GF-D8 (cell line): ENCODE results near the gene PRMT7.

Source experiments
- DNase-seq: peaks from one replicate; lab custom pipeline; 2025; lab: John Stamatoyannopoulos, UW

Gene PRMT7

DNA sequence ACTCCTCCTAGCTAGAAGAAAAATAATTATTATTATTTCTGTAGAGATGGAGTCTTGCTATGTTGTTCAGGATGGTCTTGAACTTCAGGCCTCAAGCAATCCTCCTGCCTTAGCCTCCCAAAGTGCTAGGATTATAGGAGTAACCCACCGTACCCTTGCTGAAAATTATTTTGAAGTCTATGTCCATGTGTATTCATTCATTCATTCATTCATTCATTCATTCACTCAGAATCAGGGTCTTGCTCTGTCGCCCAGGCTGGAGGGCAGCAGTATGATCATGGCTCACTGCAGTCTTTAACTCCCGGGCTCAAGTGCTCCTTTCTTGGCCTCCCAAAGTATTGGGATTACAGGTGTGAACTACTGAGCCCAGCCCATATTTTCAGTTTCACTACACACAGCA is 4.2 kb upstream of the PRMT7 start:
- no peak for DNase-seq

- DNase-seq = no peak
These were observed 1.0 kb upstream of the PRMT7 start for GRCh38 chr16:68309799-68310198.

DNA sequence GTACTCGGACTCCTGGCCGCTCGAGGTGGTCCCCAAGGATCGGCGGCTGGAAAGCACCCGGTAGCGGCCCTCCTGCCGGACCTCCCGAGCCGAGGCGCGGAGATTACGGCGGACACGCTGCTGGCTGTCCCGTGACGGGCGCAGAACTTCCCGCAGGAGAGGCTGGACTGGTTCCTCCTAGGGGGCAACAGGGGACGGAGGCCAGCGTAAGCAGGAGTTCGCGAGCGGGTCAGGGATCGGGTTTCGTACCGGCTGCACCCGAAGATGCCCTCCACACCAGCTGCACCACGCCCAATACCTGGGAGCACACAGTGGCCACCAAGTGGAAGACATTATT is 414 bp upstream of the PRMT7 start:
- DNase-seq = no peak

GRCh38 chr16:68313116-68313515 is 2.3 kb downstream of the PRMT7 start:
- DNase-seq = no peak

GRCh38 chr16:68319185-68319908 is 8.5 kb downstream of the PRMT7 start:
- DNase-seq = no peak

DNA sequence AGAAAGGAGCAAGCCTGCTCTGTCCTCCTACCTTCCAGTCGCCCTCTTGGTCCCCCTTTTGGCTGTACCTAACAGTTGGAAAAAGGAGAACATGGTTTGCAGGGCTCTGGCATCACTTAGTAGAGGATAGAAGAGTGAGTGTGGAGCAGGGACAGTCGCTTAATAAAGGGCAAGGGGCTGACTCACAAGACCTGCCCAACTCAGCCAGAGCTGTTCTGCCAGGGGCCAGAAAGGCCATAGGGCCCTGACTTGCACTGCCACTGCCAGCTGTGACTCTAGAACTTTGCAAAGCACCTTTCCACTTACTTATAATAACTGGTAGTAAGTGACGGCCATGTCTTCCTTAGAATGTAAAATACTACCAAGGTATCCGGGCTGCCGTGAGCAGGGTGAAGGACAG is 13.5 kb downstream of the PRMT7 start:
- no peak for DNase-seq

DNA sequence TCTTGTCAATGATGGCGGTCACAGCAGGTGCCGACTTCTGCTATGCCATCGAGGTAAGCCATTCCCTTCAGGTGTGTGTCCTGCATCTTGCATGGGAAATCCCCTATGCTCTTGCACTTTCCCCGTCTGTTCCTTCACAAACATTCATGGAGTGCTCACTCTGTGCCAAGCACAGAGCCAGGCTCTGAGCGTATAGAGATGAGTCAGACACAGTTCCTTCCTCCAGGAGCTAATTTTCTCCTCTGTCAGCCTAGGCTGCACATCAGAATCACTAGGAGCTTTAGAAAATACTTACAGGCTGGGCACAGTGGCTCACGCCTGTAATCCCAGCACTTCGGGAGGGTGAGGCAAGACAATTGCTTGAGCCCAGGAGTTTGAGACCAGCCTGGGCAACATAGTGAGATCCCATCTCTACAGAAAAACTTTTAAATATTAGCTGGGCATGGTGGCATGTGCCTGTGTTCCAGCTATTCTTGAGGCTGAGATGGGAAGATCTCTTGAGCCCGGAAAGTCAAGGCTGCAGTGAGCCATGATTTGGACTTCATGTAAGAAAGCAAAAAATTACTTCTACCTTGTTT is 14.1 kb downstream of the PRMT7 start:
- DNase-seq = no peak

- DNase-seq = peak; percentile 48
These were observed 17.5 kb downstream of the PRMT7 start for GRCh38 chr16:68328151-68328859.

GRCh38 chr16:68328860-68329390 is 18.1 kb downstream of the PRMT7 start:
- no peak for DNase-seq

- DNase-seq = no peak
These were observed 21.1 kb downstream of the PRMT7 start for GRCh38 chr16:68331879-68332410.

DNA sequence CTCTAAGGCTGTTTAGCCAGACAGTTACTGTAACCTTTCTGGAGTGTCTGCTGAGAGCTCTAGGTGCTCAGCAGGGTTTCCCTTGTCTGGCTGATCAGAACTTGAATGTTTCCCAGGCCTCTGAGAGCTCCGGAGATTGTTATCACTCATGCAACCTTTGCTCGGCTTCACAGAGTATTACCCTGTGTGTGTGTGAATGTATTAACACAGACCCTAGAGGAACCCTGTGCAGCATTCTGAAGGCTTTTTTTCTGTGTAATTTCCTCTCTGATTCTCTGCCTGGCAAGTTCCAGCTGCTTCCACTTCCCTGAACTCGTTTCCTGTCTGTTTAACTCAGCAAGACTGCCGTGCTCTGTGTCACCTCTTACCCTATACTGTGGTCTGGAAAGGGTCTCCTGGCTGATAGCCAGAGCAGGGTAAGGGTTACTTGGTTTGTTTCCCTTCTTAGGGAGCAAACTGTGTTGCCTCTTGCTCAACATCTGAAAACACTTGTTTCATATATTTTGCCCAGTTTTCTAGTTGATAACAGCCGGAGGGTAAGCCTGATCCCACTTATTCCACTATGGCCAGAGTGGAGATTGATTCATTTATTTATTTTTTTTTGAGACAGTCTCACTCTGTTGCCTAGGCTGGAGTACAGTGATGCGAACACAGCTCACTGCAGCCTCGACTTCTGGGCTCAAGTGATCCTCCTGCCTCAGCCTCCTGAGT is 21.7 kb downstream of the PRMT7 start:
- DNase-seq = peak; percentile 99

GRCh38 chr16:68335175-68335574 is 24.4 kb downstream of the PRMT7 start:
- no peak for DNase-seq

GRCh38 chr16:68338326-68339119 is 27.7 kb downstream of the PRMT7 start:
- no peak for DNase-seq

DNA sequence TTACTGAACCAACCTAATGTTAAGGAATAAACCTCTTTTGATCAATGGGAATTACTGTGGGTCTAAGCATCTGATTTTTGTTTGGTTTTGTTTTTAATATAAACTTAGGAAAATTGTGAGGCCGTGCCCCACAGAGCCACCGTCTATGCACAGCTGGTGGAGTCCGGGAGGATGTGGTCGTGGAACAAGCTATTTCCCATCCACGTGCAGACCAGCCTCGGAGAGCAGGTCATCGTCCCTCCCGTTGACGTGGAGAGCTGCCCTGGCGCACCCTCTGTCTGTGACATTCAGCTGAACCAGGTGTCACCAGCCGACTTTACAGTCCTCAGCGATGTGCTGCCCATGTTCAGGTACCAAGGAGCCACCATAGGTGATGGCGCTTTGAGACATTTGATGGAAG is 28.4 kb downstream of the PRMT7 start:
- DNase-seq = no peak

DNA sequence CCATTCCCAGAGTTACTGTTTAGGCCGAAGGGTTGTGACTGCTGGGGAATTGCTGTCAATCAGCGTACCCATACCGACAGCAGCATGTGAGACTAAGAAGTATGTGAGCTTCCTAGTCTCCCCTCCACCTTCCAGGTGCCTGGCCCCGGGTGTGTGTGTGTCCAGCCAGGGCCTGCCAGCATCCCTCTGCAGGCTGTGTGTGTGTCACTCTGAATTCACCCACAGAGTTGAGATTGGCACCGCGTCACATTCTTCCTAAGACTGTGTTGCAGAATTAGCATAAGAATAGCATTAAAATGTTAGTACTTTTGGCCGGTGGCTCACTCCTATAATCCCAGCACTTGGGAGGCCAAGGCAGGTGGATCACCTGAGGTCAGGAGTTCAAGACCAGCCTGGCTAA is 31.8 kb downstream of the PRMT7 start:
- no peak for DNase-seq

GRCh38 chr16:68343137-68343536 is 32.3 kb downstream of the PRMT7 start:
- DNase-seq = no peak

DNA sequence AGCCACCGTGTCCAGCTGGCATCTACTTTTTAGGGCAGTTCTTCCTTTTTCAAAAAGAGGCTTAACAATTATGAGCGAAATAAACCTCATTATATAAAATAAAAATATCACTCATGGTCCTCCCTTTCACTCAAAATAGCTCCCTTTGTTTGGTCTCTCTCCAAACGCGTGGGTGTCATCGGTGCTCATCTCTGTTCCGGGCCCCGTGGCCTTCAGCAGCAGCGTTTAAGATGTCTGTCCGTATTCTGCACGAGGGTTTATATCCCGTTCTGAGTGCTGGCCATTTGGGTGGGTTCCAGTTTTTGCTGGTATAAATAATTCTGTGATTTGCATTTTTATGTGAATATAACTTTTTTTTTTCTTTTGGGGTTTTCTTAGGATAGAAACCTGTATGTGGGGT is 33.4 kb downstream of the PRMT7 start:
- DNase-seq = no peak

- DNase-seq = no peak
These were observed 34.6 kb downstream of the PRMT7 start for GRCh38 chr16:68345351-68345810.

DNA sequence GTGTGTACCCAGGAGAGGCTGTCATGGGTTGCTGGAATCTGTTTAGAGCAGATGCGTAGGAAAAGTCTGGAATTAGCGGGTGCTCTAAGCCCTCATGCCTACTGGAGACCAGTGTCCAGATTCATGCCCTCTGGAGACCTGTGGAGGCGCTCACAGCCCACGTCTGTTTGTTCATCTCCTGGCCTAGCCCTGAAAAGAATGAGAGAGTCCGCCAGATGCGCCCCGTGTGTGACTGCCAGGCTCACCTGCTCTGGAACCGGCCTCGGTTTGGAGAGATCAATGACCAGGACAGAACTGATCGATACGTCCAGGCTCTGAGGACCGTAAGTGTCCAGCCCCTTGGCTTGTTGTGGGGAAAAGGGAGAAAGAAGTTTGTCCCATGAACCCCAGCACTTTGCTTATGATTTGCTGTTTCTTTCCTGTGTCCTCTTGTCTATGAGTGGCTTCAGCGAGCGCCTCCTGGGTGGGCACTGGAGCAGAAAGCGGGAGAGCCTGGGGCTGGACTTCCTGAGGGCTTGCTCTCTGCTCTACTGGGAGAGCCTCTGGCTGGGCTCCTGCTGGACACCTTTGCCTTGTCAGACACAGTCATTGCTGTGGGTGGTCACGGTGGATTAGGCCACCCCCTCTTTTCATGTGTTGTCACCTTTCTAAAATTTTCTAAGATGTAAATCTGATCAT is 35.3 kb downstream of the PRMT7 start:
- no peak for DNase-seq

GRCh38 chr16:68346892-68347480 is 36.2 kb downstream of the PRMT7 start:
- no peak for DNase-seq
